ENCODE measurements around the gene GTSE1.

DNA sequence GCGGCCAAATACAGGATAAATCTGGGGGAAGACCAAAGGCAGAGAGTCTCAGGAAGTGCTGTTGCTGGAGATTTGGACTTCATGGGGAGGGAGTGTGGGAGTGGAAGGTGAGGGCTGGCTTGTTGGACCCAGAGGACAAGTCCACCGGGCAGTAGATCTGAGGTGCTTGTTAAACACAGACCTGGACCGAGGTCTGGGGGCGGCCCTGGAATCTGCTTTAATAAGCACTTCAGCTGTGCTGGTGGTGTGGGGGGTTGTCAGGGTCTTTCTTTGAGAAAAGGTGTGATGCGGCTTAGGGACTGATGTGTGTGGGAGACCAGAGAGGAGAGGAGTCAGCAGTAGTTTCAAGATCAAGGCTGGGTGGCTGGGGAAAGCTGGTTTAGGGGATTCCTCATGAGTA, 43.3 kb downstream of the GTSE1 start:
- no peak for TF ChIP-seq CTCF (IDR thresholded peaks at IDR 0.05 in 2 of 3, conservative IDR thresholded peaks at IDR 0.05 in 1 of 3; ENCODE audit: borderline replicate concordance in 1 of 3, insufficient read depth in 1 of 3, low read depth in 2 of 3, low read length in 2 of 3)
- TF ChIP-seq, protein P1, sequence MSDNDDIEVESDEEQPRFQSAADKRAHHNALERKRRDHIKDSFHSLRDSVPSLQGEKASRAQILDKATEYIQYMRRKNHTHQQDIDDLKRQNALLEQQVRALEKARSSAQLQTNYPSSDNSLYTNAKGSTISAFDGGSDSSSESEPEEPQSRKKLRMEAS (IDR thresholded peaks at IDR 0.05) = no peak
- TF ChIP-seq EGR1 (IDR thresholded peaks at IDR 0.05; ENCODE audit: low read depth) = no peak
- no peak for TF ChIP-seq POLR2A (IDR thresholded peaks at IDR 0.05; ENCODE audit: borderline replicate concordance, extremely low read depth, insufficient read depth, insufficient read length)
- TF ChIP-seq EZH2 (IDR thresholded peaks at IDR 0.05) = no peak
- no peak for TF ChIP-seq CEBPB (IDR thresholded peaks at IDR 0.05; ENCODE audit: low read depth)
